ENCODE results near the gene TSSK6.

- TF ChIP-seq EZH2phosphoT487 (IDR thresholded peaks at IDR 0.05; ENCODE audit: insufficient read depth, low read depth) (no peak), EZH2 (IDR thresholded peaks at IDR 0.05; ENCODE audit: insufficient read depth, poor library complexity, severe bottlenecking) (no peak)
These were observed 1.9 kb upstream of the TSSK6 start for GRCh38 chr19:19517235-19517619.

Data from GM23248 (cell line).